ENCODE measurements around the gene CEACAM18.

The CEACAM18 gene

DNA sequence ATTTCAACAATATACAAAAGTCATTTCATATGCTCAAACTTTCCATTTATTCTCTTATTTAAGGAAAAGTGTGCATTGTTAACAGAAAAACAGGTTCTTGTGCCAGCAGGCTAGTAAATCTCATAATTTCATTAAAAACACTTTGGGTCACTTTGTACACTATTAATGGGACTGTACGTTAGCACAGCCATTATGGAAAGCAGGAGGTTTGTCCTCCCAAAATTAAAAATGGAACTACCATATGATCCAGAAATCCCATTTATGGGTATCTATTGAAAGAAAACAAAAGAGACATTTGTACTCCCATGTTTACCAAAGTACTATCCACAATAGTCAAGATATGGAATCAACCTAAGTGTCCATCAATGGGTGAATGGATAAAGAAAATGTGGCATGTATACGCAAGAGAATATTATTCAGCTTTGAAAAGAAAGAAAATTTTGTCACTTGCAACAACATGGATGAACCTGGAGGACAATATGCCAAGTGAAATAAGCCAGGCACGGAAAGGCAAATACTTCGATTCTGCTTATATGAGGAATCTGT, 61.6 kb downstream of the CEACAM18 start:
- DNase-seq: no peak
